A673 (cell line): ENCODE results near the gene CAMK4. TPM values are rescaled to one million over a fixed set of nuclear protein-coding genes. Genes with fewer than 3 reads are reported as not detected.

Experiments used
- BruUV-seq: library from RNA; stranded (reverse); fragments of 400-500 nt; replicated peaks from 2 replicates; lab custom pipeline; 2021; lab: Mats Ljungman, UMichigan
- CTCF ChIA-PET: fragments of 300-600 bp; sonication (Branson Sonifier 250); formaldehyde crosslinking; loops from one replicate; lab custom pipeline; 2022; ENCODE audit warnings: antibody characterized with exemption; lab: Charles Lee
- POLR2A ChIA-PET: fragments of 300-600 bp; sonication (Branson Sonifier 250); formaldehyde crosslinking; loops from one replicate; lab custom pipeline; 2022; ENCODE audit warnings: antibody characterized with exemption; ENCODE audit not compliant: low non-redundant PET; lab: Charles Lee
- DNase-seq: peaks from one replicate; pipeline ENCODE4 v3.0.0-alpha.2; 2015; ENCODE audit warnings: low spot score
- H3K27ac ChIP-seq: fragments of 200-600 bp; sonication (generic); 2 replicates; pipeline ENCODE4 v1.5.1; 2016; ENCODE audit warnings: mixed run types, low read depth, mild to moderate bottlenecking, mixed read lengths, antibody characterized with exemption, low read length; ENCODE audit not compliant: poor library complexity, severe bottlenecking
- H3K27me3 ChIP-seq: fragments of 200-600 bp; sonication (generic); replicated peaks from 2 replicates; pipeline ENCODE4 v1.6.1; 2017; ENCODE audit warnings: mixed run types, low read depth, mild to moderate bottlenecking, mixed read lengths, antibody characterized with exemption, low read length; ENCODE audit not compliant: insufficient read depth, poor library complexity
- H3K36me3 ChIP-seq: fragments of 200-600 bp; sonication (generic); 2 replicates; pipeline ENCODE4 v1.6.1; 2016; ENCODE audit warnings: mixed run types, mild to moderate bottlenecking, mixed read lengths, antibody characterized with exemption, low read length; ENCODE audit not compliant: insufficient read depth, poor library complexity, severe bottlenecking
- H3K4me1 ChIP-seq: fragments of 200-600 bp; sonication (generic); 2 replicates; pipeline ENCODE4 v1.6.1; 2017; ENCODE audit warnings: mixed run types, mild to moderate bottlenecking, mixed read lengths, antibody characterized with exemption, low read length; ENCODE audit not compliant: insufficient read depth, poor library complexity, severe bottlenecking
- H3K4me3 ChIP-seq: fragments of 200-600 bp; sonication (generic); 2 replicates; pipeline ENCODE4 v1.5.1; 2016; ENCODE audit warnings: low read depth, mixed run types, mild to moderate bottlenecking, mixed read lengths, low read length; ENCODE audit not compliant: poor library complexity, severe bottlenecking
- H3K9me3 ChIP-seq: fragments of 200-600 bp; sonication (generic); 2 replicates; pipeline ENCODE4 v1.6.1; 2016; ENCODE audit warnings: mixed run types, low read depth, mild to moderate bottlenecking, mixed read lengths, antibody characterized with exemption, low read length; ENCODE audit not compliant: poor library complexity, severe bottlenecking
- EZH2 ChIP-seq: fragments of 200-600 bp; sonication (generic); IDR thresholded peaks from 2 replicates; pipeline ENCODE4 v1.6.1; 2017; ENCODE audit warnings: borderline replicate concordance, low read depth, mild to moderate bottlenecking, mixed read lengths, antibody characterized with exemption, low read length; ENCODE audit not compliant: poor library complexity, severe bottlenecking
- intact Hi-C: fragments of 100-400 bp; cut with micrococcal nuclease; formaldehyde crosslinking; loops from one replicate; pipeline ENCODE4 v1.10.0; 2022; ENCODE audit not compliant: unreplicated experiment
- total RNA-seq: library from RNA; stranded (reverse); gene quantifications from 2 replicates; pipeline ENCODE4 v1.2.3, GENCODE V29; 2021
- TF ChIP-seq, protein P1 (sequence below): fragments of 300-800, 200-600 bp; sonication (generic); conservative IDR thresholded peaks from 2 replicates; pipeline ENCODE4 v1.5.1; 2017; ENCODE audit warnings: low read depth, mild to moderate bottlenecking, antibody characterized with exemption, low read length, moderate library complexity, mixed read lengths

Gene CAMK4
- total RNA-seq, 1 experiment from 2014 or later: 0.88 TPM

DNA sequence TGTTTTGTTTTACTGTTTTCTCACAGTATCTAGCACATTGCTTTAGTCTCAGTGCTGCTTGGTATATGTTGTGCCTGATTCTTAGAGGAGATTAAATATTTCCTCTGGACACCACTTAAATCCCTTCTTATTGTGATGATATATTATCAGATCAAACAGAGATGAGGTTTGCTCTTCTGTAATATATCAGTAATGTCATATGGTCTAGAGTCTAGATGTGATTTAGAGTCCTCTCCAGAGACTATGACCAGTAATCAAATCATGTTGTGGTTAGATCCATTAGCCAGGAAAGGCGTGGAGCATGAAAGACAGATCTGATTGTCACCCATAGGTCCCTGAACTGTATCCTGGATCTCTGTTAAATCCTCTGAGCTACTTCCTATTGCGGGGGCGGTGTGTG lies 24.4 kb downstream of the CAMK4 start:
- no peak for DNase-seq
- H3K9me3 ChIP-seq: no peaks in the 10 kb centered on the region
- no peak overlapping the region for H3K27ac ChIP-seq
- BruUV-seq: no TSS peak
- H3K4me1 ChIP-seq: no peaks in the 10 kb centered on the region
- TF ChIP-seq EZH2: no peak
- TF ChIP-seq, protein P1, sequence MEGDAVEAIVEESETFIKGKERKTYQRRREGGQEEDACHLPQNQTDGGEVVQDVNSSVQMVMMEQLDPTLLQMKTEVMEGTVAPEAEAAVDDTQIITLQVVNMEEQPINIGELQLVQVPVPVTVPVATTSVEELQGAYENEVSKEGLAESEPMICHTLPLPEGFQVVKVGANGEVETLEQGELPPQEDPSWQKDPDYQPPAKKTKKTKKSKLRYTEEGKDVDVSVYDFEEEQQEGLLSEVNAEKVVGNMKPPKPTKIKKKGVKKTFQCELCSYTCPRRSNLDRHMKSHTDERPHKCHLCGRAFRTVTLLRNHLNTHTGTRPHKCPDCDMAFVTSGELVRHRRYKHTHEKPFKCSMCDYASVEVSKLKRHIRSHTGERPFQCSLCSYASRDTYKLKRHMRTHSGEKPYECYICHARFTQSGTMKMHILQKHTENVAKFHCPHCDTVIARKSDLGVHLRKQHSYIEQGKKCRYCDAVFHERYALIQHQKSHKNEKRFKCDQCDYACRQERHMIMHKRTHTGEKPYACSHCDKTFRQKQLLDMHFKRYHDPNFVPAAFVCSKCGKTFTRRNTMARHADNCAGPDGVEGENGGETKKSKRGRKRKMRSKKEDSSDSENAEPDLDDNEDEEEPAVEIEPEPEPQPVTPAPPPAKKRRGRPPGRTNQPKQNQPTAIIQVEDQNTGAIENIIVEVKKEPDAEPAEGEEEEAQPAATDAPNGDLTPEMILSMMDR: no peak
- peaks cover 16% of the 10 kb centered on the region for H3K27me3 ChIP-seq
- POLR2A ChIA-PET: no interaction called here
- H3K36me3 ChIP-seq: no peaks in the 10 kb centered on the region
- H3K4me3 ChIP-seq: no peak overlapping the region
- CTCF ChIA-PET: no interaction called here
- intact Hi-C loops: no loop called here

DNA sequence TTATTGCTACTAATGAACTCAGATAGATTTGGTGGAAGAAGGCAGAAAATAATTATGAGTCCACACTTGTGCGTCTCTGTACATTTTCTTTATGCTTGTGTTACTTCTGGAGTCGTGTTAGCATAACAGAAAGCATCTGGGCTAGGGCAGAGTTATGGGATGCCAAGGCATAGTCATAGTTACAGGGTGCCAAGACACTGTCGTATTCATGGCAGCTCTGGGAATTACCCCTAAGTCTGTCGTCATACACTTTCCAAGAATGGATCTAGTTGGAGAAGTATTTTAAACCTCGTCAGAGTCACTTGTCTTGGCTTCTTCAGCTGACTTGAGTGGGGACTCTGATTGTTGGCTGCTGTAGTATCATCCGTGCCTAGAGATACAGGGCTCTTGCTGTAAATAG lies 27.7 kb downstream of the CAMK4 start:
- DNase-seq: no peak
- Histone ChIP-seq H3K4me3 (no peak overlapping the region), H3K27ac (no peak overlapping the region), H3K4me1 (no peaks in the 10 kb centered on the region), H3K27me3 (peaks cover 10% of the 10 kb centered on the region), H3K36me3 (no peaks in the 10 kb centered on the region), H3K9me3 (no peaks in the 10 kb centered on the region)
- intact Hi-C loops: no loop called here
- TF ChIP-seq, protein P1: no peak
- no peak for TF ChIP-seq EZH2
- ChIA-PET CTCF (no interaction called here), POLR2A (no interaction called here)
- no TSS peak for BruUV-seq

DNA sequence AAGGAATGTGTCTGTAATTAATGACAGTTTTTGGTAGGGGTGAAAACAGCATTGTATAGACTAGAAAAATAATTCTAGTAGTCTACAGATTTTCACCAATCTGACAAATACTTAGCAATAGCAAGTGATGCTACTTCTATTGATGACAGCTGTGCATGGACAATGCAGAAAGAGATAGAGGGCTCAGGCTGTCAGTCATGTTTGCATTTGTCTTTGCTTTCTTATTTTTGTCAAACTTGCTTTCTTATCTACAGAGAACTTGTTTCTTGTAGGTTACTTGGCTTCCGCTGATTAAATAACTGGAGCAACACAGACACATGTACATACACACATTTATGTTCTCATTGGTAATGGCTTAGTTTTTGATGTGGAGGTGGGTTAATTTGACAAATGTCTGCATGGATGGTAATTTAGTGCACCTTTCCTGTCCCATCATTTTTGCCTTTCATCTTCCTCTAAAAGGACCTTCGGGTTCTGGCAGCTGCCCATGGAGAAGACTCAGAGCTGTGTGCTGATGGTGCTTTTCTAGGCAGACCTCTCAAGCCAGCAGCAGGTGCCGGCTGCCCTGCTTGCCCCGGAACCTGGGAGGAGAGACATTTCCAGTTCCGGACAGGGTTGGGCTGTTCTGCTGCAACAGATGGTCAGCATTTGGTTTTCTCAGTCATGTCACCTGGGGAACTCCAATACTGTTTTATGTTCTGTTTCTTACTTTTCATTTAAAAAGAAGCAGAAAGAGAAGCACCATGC lies 28.8 kb downstream of the CAMK4 start:
- no peak overlapping the region for H3K4me3 ChIP-seq
- TF ChIP-seq EZH2: no peak
- TF ChIP-seq, protein P1: no peak
- no TSS peak for BruUV-seq
- intact Hi-C loops: no loop called here
- no peaks in the 10 kb centered on the region for H3K36me3 ChIP-seq
- no peak overlapping the region for H3K27ac ChIP-seq
- ChIA-PET CTCF (no interaction called here), POLR2A (no interaction called here)
- DNase-seq: no peak
- H3K27me3 ChIP-seq: peaks cover 10% of the 10 kb centered on the region
- H3K4me1 ChIP-seq: no peaks in the 10 kb centered on the region
- no peaks in the 10 kb centered on the region for H3K9me3 ChIP-seq
